DND-41 (cell line): ENCODE results near the gene TUT4.

Experiments
- ATAC-seq: fragments of 200-7000 bp; cut with Tn5 transposase; 3 replicates; pipeline ENCODE4 v1.9.1; 2021; ENCODE audit warnings: low read depth; ENCODE audit not compliant: insufficient read depth
- DNase-seq: peaks from one replicate; pipeline ENCODE4 v3.0.0-alpha.2; 2020
- H2AFZ ChIP-seq: 2 replicates; pipeline ENCODE4 v1.6.0; 2012; ENCODE audit warnings: low read depth, low read length
- H3K27ac ChIP-seq: 2 replicates; pipeline ENCODE4 v1.5.1; 2012; ENCODE audit warnings: low read length, inconsistent platforms
- H3K27me3 ChIP-seq: fragments of 200-600 bp; sonication (generic); 2 replicates; pipeline ENCODE4 v1.6.0; 2012; ENCODE audit warnings: low read length, mild to moderate bottlenecking, inconsistent platforms; ENCODE audit not compliant: insufficient read depth, poor library complexity
- H3K36me3 ChIP-seq: 2 replicates; pipeline ENCODE4 v1.5.1; 2012; ENCODE audit warnings: low read length, inconsistent platforms; ENCODE audit not compliant: insufficient read depth
- H3K4me1 ChIP-seq: 2 replicates; pipeline ENCODE4 v1.5.1; 2012; ENCODE audit warnings: mild to moderate bottlenecking, low read length; ENCODE audit not compliant: insufficient read depth
- H3K4me2 ChIP-seq: 2 replicates; pipeline ENCODE4 v1.6.0; 2012; ENCODE audit warnings: mild to moderate bottlenecking, moderate library complexity, low read length, inconsistent platforms; ENCODE audit not compliant: insufficient read depth
- H3K4me3 ChIP-seq, 2 experiments: fragments of 200-600 bp in 1 of 2; shearing (Covaris generic) in 1 of 2; 2 replicates each; pipeline ENCODE4 v1.5.1; 2012 to 2016; ENCODE audit warnings: inconsistent platforms in 2 of 2, low read length in 2 of 2, mild to moderate bottlenecking in 2 of 2, low read depth in 1 of 2, moderate library complexity in 1 of 2
- H3K79me2 ChIP-seq: 2 replicates; pipeline ENCODE4 v1.6.0; 2012; ENCODE audit warnings: low read length, inconsistent platforms; ENCODE audit not compliant: insufficient read depth
- H3K9ac ChIP-seq: 2 replicates; pipeline ENCODE4 v1.6.0; 2012; ENCODE audit warnings: low read depth, mild to moderate bottlenecking, inconsistent platforms, low read length, moderate library complexity
- H3K9me3 ChIP-seq: 2 replicates; pipeline ENCODE4 v1.5.1; 2012; ENCODE audit warnings: low read length, moderate library complexity, mild to moderate bottlenecking, inconsistent platforms; ENCODE audit not compliant: insufficient read depth, severe bottlenecking
- H4K20me1 ChIP-seq: 2 replicates; pipeline ENCODE4 v1.6.0; 2012; ENCODE audit warnings: low read length; ENCODE audit not compliant: insufficient read depth
- CTCF ChIP-seq: IDR thresholded peaks from 2 replicates; pipeline ENCODE4 v1.5.1; 2012; ENCODE audit warnings: borderline replicate concordance, low read length, moderate library complexity, mild to moderate bottlenecking; ENCODE audit not compliant: poor library complexity, severe bottlenecking; ENCODE audit errors: extremely low read depth
- EZH2 ChIP-seq: IDR thresholded peaks from 3 replicates; pipeline ENCODE4 v1.6.1; 2012; ENCODE audit warnings: borderline replicate concordance, low read depth, mild to moderate bottlenecking, moderate library complexity, low read length, inconsistent platforms; ENCODE audit not compliant: severe bottlenecking

TUT4 gene

GRCh38 chr1:52588027-52588426 lies 35.1 kb upstream of the TUT4 start:
- no peak overlapping the region for H3K27ac ChIP-seq
- DNase-seq (no peak), ATAC-seq (no peak)
- H2AFZ ChIP-seq = no peak overlapping the region
- H3K4me3 ChIP-seq = no peak overlapping the region
- H3K79me2 ChIP-seq = no peaks in the 10 kb centered on the region
- H3K36me3 ChIP-seq = no peaks in the 10 kb centered on the region
- H3K9me3 ChIP-seq = no peaks in the 10 kb centered on the region
- H4K20me1 ChIP-seq = no peaks in the 10 kb centered on the region
- H3K27me3 ChIP-seq = no peaks in the 10 kb centered on the region
- H3K4me1 ChIP-seq = no peaks in the 10 kb centered on the region
- no peak overlapping the region for H3K9ac ChIP-seq
- TF ChIP-seq EZH2 (no peak), CTCF (no peak)
- no peak overlapping the region for H3K4me2 ChIP-seq

GRCh38 chr1:52585474-52585873 lies 32.6 kb upstream of the TUT4 start:
- Histone ChIP-seq H3K4me1 (no peaks in the 10 kb centered on the region), H3K9me3 (no peaks in the 10 kb centered on the region), H3K9ac (no peak overlapping the region), H4K20me1 (no peaks in the 10 kb centered on the region), H3K27me3 (no peaks in the 10 kb centered on the region), H2AFZ (no peak overlapping the region), H3K4me2 (no peak overlapping the region), H3K36me3 (no peaks in the 10 kb centered on the region), H3K4me3 (no peak overlapping the region), H3K27ac (no peak overlapping the region), H3K79me2 (no peaks in the 10 kb centered on the region)
- ATAC-seq (no peak), DNase-seq (no peak)
- TF ChIP-seq EZH2 = no peak
- no peak for TF ChIP-seq CTCF

GRCh38 chr1:52582116-52582696 lies 29.3 kb upstream of the TUT4 start:
- Histone ChIP-seq H3K36me3 (no peaks in the 10 kb centered on the region), H3K79me2 (no peaks in the 10 kb centered on the region), H4K20me1 (no peaks in the 10 kb centered on the region), H3K4me1 (no peaks in the 10 kb centered on the region), H3K27me3 (no peaks in the 10 kb centered on the region), H3K4me3 (no peak overlapping the region), H3K9me3 (no peaks in the 10 kb centered on the region), H3K27ac (no peak overlapping the region), H3K4me2 (no peak overlapping the region), H2AFZ (no peak overlapping the region), H3K9ac (no peak overlapping the region)
- no peak for DNase-seq
- TF ChIP-seq CTCF (no peak), EZH2 (no peak)
- no peak for ATAC-seq

GRCh38 chr1:52580283-52580682 lies 27.4 kb upstream of the TUT4 start:
- no peaks in the 10 kb centered on the region for H3K9me3 ChIP-seq
- H3K4me3 ChIP-seq = no peak overlapping the region
- H2AFZ ChIP-seq = no peak overlapping the region
- no peaks in the 10 kb centered on the region for H4K20me1 ChIP-seq
- TF ChIP-seq CTCF (no peak), EZH2 (no peak)
- no peaks in the 10 kb centered on the region for H3K36me3 ChIP-seq
- H3K27me3 ChIP-seq = no peaks in the 10 kb centered on the region
- H3K27ac ChIP-seq = no peak overlapping the region
- no peaks in the 10 kb centered on the region for H3K79me2 ChIP-seq
- DNase-seq (no peak), ATAC-seq (no peak)
- H3K4me2 ChIP-seq = no peak overlapping the region
- H3K4me1 ChIP-seq = no peaks in the 10 kb centered on the region
- no peak overlapping the region for H3K9ac ChIP-seq
